ELR (cell line): Measurements from ENCODE around the gene PIGL.

Source experiments
- DNase-seq: peaks from one replicate; pipeline ENCODE4 v3.0.0-alpha.2; 2015; ENCODE audit warnings: low read depth

PIGL gene

DNA sequence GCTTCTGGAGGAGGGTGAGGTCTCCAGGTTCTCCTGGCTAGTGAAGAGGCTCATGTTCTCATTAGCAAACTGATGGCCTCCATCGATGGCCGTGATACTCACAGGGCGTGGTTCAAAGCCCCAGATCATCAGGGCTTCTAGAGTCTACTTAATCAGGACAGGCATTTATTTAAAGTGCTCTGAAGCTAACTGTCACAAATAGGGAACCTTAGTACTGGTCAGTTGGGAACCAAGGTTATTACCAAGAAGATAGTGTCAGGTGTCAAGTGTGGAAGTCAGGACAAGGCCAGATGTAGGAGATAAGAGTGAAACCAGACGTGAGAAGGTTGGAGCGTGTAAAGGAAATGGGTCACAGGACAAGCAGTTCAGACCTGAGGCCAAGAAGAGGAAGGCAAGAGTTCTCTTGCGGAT, 56.9 kb downstream of the PIGL start:
- DNase-seq, result peak; percentile 15

DNA sequence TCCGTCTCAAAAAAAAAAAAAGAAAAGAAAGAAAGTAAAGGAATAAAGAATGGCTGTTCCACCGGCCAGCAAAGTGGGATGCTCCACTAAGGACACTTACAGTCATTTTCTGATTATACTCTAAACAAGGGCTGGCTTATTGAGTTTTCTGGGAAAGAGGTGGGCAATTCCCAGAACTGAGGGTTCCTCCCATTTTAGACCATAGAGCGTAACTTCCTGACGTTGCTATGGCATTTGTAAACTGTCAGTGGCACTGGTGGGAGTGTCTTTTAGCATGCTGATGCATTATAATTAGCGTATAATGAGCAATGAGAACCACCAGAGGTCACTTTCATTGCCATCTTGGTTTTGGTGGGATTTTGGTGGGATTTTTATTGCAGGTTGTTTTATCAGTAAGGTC, 58.0 kb downstream of the PIGL start:
- DNase-seq, result no peak

DNA sequence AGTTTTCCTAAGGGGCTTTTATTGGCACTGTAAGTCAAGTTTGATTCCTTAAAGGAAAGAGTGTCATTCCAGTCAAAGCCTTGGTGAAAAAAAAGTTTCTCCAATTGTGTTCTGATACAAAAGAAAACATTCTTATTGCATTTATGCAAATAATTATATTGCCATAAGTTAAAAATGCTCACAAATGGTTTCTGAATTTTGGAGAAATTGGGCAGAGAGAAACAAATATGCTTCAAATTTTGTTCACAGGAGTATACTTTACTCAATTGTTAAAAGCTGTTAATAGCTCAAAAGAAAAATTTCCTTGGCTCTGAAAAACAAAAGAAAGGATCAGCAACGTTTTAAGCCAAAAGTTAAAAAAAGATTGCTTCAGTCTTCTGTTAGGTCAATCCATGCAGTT, 60.2 kb downstream of the PIGL start:
- no peak for DNase-seq

DNA sequence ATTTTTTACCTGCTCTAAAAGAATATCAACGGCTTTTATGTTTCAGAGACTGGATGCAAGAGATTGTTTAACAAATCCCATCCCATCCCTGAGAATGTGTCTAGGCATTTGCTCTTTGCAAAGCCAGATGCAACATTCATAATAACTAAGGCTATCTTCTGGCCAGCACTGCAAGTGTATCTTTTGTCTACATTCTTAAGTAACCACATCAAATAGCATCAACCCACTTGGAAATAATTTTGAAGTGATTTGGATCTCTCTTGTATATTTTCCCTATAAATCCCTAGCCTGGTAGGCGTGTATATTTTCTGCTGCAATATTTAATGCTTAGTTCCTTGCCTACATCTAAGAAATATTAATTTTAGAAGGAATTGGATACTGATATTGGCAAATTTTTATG, 64.3 kb downstream of the PIGL start:
- DNase-seq, result peak; percentile 76

DNA sequence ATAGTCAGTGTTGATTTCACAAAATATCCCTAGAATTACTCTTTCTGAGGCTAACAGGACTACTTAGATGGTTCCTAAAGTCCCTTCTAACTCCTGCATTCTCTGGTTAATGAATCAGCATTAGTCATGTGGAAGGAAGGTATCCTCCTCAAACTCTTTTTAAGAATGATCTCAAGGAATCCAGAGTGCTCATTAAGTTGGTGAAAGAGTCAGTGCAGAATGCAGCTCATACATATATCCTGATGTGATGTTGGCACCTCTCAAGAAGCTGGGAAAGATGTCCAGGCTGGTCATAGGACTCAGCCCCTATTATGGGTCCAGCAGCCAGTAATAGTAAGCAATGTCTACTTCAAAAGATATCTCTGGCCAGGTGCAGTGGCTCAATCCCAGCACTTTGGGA, 65.5 kb downstream of the PIGL start:
- peak; percentile 96 for DNase-seq

DNA sequence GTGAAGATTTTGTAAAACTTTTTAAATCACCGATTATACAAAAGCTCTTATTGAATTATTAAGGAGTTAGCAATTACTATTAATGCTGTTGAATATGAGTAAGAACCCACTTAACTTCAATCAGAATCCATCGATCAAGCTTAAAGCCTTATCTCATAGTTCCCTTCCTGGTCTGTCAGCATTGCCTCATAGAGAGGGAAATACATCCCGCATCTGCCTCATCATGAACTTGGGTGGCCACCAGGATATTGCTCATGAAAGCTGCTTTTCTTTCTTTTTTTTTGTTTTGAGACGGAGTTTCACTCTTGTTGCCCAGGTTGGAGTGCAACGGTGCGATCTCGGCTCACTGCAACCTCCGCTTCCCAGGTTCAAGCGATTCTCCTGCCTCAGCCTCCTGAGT, 66.7 kb downstream of the PIGL start:
- DNase-seq, result peak; percentile 89

DNA sequence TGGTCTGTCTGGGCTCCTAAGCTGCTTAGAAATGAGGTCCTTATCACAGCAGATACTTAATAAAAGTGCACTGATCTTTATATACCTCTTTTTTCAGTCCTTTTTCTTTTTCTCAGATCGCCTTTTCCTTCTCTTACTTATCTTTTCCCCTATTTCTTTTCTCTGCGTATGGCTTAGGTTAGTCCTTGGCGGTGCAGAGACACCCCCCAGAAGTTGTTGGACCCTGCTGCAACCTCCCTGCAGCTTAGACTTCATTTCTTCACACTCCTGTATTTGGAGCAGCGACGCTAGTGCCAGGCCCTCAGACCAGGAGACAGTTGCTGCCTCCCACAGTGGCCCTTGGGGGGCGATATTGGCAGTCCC, 68.6 kb downstream of the PIGL start:
- no peak for DNase-seq

DNA sequence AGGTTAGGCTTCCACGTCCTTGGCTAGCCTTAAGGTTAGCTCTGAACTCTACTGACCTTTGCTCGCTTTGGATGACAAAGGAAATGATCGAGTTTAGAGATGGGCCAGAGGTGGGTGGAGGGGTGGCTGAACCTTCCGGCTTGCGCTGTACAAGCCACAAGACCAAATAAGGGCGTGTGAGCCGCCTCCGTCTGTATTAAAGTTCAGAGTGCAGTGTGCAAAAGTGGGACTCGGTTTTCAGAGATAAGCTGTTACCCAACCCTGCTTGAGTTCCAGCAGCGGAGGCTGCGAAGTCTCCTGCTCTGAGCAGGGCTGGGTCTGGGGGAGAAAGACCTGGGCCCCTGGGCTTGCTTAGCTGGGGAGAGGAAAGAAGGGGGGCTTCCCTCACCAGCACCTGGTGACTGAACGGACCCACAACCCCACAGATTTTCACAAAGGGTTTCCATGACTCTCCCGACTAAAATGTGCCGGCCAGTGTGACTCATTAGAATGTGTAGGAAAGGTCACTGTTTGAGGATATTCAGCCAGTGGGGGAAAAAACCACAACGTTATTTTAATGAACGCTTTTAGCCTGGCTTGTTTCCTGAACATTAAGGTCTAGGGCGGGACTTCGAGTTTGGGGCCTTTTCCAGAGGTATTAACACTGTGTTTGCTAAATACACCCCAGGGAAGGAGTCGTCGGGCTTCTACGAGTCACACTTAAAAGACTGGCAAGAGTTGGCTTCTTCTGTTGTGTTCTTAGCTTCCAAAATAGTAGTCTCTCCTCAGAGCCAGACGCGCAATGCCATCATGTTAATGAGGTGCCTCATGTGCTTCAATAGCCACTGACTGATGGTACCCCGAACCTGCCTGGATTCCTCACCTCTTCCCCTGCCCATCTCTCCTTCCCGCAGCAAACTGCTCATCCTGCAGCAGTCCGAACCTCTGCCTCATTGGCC, 69.3 kb downstream of the PIGL start:
- DNase-seq, result peak; percentile 99

DNA sequence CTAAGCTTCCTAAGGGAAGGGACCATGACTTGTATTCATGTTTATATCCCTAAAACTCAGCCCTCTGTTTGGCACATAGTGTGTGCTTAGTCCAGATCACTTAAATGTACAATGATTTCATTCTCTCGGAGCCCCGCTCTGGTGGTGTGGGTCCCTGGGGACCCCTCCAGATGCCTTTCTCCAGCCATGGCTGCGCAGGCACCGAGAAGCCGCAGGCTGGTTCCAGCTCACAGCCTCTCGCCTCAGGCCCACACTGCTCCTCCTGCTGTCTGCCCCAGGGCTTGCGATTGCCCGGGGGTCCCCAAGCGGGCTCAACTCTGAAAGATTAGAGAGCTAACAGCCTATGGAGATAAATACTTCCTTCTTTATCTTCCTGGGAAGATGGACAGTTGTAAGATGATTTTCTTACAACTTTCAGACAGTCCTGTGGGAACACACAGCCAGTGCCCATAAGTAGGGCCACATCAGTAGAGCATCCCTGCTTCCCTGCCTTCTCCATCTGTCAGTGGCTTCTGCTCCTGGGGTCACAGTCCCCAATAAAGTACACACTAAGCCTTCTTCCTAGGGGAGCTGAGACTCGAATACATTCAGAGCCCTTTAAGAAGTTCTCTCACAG, 70.0 kb downstream of the PIGL start:
- DNase-seq, result no peak

DNA sequence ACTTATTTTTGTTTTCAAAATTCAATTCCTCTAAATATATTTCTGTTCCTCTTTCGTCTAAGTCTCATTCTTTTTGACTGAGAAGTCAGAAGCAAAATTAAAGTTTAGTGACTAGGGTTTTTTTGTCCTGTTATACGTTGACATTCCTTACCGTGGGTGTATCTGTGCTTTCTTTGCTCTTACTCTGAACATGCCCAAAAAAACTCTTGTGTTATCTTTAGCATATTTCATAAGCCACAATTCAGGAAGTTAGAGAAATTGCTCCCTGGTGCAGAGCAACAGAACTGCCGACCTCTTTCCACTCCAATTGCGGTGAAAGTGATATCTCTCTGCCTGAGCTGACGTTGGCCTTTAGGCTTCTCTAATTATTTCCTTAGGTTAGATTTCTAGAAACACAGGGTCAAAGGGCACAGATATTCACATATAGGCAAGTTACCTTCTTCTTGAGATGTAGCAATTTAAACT, 70.6 kb downstream of the PIGL start:
- DNase-seq, result peak; percentile 59

DNA sequence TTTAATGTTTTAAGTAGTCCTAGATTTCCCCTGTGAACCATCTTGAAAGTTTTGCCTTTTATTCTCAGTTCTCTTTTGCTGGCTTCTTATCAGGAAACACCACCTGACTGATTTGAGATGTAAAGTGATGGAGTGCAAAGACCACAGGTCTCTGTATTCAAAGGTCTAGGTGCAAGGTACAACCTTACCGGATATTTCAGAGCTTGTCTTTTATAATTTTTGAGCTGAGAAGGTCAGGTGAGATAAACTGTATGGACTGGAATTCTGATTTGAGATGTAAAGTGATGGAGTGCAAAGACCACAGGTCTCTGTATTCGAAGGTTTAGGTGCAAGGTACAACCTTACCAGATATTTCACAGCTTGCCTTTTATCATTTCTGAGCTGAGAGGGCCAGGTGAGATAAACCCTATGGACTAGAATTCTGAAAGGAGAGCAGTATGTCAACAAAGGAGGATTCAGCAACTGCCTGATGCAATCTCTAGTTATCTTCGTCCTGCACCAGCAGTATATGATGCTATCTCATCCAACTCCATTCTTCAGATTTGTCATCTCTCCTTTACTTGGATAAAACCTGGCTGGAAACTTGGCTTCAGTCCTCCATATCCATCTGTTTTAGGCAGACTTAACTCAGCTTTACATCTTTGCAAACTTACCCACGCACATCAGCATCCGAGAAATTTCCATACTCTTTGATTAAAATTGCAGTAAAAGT, 72.0 kb downstream of the PIGL start:
- DNase-seq, result no peak

DNA sequence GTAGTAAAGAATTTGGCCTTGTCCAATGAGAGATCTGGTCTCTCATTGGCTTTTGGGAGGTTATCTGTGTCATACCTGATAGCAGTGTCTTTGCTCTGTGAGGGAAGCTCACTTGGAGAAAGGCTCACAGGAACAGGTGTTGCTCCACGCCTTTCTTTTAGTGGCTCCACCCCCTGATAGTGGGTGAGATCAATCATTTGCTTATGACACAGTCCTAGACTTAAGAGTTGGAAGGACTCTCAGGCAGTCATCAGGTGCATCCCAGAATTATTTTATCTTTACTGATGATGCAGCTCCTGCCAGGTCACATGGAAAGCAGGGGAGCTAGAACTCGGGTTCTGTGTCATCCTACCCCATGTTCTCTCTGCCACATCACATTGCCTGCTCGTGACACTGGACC, 76.9 kb downstream of the PIGL start:
- DNase-seq, result no peak

DNA sequence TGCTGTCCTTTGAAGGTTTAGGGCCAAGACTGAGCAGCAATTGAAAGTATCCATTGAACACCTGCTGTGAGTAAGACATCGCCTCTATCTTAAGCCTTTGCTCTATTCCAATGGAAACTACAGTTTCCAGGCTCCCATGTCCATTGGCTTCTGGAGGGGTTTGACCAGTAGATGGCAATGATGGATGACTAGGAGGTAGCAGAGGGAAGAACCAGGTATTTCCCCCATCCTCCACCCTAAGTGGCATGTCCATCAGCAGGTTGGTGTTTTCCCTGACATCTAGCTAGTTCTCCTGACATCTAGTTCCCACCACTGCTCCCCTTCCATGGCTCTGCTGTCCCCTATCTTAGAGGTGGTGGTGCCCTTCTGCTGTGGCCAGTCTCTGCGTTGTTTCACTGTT, 77.5 kb downstream of the PIGL start:
- no peak for DNase-seq

DNA sequence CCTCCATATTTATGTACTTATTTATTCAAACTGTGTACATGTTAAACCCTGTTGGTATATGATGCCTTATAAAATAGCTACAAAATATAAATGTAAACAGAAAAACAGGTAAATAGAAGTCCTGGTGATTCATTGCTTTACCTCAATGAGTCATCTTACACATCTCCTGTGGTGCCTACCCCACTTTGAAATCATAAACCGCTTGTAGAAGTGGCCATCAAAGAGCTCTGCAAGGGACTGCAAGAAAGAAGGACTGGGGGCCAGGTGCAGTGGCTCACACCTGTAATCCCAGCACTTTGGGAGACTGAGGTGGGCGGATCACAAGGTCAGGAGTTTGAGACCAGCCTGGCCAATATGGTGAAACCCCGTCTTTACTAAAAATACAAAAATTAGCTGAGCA, 79.1 kb downstream of the PIGL start:
- DNase-seq, result peak; percentile 27

DNA sequence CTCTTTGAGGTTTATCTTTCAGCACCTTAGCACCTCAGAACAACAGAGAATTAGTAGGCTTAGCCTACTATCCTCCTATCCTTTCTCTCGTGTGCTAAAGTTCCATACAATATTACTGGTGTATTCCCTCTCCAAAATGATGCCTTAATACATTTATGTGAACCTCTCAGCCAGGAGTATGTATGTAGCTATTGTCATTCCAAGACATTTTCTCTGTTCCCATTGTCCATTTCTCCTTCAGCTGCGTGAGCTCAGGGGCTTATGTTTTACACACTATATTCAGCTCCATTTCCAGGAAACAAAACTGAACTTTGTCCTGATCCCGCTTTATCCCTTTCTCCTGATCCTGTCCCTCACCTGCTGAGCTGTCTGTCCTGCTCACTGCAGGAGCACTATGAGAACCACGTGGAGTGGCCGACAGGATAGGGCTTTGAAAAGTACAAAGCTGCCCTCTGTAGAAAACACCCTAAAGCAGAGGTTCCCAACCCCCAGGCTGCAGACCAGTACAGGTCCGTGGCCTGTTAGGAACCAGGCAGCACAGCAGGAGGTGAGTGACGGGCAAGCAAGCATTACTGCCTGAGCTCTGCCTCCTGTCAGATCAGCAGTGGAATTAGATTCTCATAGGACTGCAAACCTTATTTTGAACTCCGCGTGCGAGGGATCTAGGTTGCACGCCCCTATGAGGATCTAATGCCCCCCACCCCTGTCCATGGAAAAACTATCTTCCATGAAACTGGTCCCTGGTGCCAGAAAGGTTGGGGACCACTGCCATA, 80.5 kb downstream of the PIGL start:
- DNase-seq, result no peak

DNA sequence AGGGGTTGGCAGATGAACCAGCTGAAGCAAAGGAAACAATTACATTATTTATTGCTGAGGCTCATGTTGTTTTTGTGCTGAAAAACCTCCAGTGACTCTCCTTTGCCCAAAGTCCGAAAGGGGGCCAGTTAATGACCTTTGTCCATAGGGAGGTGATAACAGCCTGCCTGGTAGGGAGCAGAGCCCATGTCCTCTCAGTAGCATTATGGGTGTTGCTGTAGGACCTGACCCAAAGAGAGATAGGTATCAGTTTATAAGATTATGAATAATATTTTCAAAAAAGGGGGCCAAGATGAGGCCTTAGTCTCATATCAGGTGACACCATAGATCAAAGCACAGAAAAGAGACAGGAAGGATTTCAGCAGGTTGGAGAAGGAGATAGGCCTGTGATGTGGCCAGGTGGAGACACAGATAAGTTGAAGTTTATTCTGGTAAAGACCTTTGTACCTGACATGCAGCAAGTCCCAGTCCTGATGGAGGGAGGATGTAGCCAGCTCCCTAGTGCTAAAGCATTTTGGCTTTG, 81.2 kb downstream of the PIGL start:
- no peak for DNase-seq

DNA sequence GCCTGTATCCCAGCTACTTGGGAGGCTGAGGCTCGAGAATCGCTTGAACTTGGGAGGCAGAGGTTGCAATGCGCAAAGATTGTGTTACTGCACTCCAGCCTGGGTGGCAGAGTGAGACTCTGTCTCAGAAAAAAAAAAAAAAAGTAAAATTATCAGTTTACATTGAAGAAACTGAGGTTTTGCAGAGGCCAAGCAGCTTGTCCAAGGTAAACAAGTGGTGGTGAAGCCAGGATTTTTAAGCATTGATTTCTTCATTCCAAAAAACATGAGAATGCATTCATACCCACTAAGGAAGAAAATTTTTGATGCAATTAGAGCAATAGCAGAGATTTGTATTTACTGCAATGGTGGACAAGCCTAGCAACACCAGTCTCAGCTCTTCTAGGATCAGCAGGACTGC, 83.5 kb downstream of the PIGL start:
- DNase-seq, result no peak

DNA sequence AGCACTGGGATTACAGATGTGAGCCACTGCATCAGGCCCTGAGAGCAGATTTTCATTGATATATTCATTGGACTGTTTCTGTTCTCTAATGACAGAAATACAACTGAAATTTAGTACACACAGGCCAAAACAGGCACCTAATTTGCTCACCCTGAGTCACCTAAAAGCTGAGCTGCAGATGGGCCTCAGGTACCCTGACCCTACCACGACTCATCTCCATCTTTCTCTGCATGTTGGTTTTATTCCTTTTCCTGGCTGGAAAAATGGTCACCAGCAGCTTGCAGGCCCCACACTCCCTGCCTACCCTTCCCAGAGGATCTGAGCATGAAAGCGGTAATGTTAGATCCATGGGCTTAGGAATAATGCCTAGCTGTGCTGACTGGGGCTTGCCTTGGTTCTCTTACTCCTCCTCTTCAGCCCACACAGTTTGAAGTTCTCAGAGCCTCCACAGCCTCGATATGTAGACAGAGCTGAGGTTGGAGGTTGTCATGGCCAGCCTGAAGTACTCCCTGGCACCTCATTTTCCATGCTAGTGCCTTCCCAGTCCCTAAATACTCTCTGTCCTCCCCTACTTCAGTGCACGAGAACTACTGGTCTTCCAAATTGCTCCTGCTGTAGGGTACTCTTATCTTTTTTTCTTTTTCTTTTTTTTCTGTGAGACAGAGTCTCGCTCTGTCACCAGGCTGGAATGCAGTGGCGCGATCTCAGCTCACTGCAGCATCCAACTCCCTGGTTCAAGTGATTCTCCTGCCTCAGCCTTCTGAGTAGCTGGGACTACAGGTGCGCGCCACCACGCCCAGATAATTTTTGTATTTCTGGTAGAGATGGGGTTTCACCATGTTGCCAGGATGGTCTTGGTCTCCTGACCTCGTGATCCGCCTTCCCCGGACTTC, 85.2 kb downstream of the PIGL start:
- peak; percentile 62 for DNase-seq

DNA sequence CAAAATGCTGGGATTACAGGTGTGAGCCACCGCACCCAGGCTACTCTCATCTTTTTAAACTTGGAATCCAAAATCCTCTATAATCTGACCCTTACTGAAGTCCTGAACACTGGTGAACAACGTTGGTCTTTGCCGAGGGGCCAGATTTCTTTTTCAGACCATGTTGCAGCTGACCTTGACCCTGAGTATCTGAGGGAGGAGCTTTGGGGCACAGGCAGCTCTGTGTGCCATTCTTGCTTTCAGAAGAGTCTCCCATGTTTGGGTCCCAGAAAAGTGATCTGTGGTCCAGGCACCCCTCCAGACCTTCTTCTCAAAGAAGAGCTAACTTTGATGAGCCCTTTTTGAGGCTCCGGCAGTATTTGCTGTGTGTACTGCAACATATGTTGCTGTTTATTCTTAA, 85.8 kb downstream of the PIGL start:
- no peak for DNase-seq

DNA sequence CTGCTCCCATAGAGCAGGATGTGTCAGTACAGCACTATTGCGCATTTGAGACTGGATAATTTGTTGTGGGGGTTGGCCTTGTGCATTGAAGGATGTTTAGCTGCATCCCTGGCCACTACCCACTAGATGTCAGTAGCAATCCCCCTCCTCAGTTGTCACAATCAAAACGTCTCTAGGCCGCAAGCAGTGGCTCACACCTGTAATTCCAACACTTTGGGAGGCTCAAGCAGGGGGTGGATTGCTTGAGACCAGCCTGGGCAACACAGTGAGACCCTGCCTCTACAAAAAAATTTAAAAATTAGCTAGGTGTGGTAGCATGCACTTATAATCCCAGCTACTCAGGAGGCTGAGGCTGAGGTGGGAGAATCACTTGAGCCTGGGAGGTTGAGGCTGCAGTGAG, 87.8 kb downstream of the PIGL start:
- peak; percentile 57 for DNase-seq

DNA sequence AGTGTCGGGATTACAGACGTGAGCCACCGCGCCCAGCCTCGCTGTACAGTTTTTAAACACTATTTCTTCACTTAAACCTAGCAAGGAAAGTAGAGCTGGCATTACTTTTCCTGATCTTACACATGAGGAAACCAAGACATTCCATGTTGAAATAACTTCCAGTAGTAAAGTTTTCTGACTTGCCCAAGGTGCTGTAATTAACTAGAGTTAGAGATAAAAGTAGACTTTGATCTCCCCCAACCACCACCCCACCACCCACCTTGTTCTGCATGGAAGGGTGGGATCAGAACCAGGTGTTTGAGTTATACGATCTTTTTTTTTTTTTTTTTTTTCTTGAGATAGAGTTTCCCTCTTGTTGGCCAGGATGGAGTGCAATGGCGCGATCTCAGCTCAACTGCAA, 89.2 kb downstream of the PIGL start:
- no peak for DNase-seq
